Fibroblast of lung (primary cell): ENCODE results near the gene LPP. TPM values are rescaled to one million over a fixed set of nuclear protein-coding genes. Genes with fewer than 3 reads are reported as not detected.

Experiments used
- DNase-seq, 2 donors: peaks; one replicate each; pipeline versions ENCODE4 v3.0.0 to v3.0.0-alpha.2; 2010; ENCODE audit warnings: low read depth in 2 of 2
- H2AFZ ChIP-seq: 2 replicates; pipeline ENCODE4 v1.5.1; 2012; ENCODE audit warnings: low read length, control low read depth, inconsistent platforms
- H3K27ac ChIP-seq: 2 replicates; pipeline ENCODE4 v1.5.1; 2011; ENCODE audit warnings: low read length, control low read depth; ENCODE audit not compliant: insufficient read depth
- H3K27me3 ChIP-seq: 2 replicates; pipeline ENCODE4 v1.5.1; 2011; ENCODE audit warnings: mild to moderate bottlenecking, low read length; ENCODE audit not compliant: control insufficient read depth, insufficient read depth
- H3K36me3 ChIP-seq: 2 replicates; pipeline ENCODE4 v1.5.1; 2011; ENCODE audit warnings: low read length; ENCODE audit not compliant: control insufficient read depth, insufficient read depth
- H3K4me1 ChIP-seq: 2 replicates; pipeline ENCODE4 v1.5.1; 2011; ENCODE audit warnings: low read length; ENCODE audit not compliant: control insufficient read depth, insufficient read depth; ENCODE audit errors: extremely low read depth
- H3K4me2 ChIP-seq: 2 replicates; pipeline ENCODE4 v1.5.1; 2011; ENCODE audit warnings: low read length, control low read depth; ENCODE audit not compliant: insufficient read depth; ENCODE audit errors: extremely low read depth
- H3K4me3 ChIP-seq, 4 experiments: fragments of 200-600 bp in 1 of 4; sonication (generic) in 1 of 4; replicated peaks in 1 of 4; 2 replicates each; pipeline ENCODE4 v1.5.1; 2011 to 2016; ENCODE audit warnings: low read length in 4 of 4, low read depth in 3 of 4, mild to moderate bottlenecking in 3 of 4, control low read depth in 2 of 4, inconsistent platforms in 1 of 4, mixed read lengths in 1 of 4; ENCODE audit not compliant: insufficient read depth in 1 of 4; ENCODE audit errors: control extremely low read depth in 1 of 4
- H3K79me2 ChIP-seq: 2 replicates; pipeline ENCODE4 v1.5.1; 2012; ENCODE audit warnings: mild to moderate bottlenecking, low read length, inconsistent platforms; ENCODE audit not compliant: control insufficient read depth, insufficient read depth
- H3K9ac ChIP-seq: 2 replicates; pipeline ENCODE4 v1.5.1; 2011; ENCODE audit warnings: mild to moderate bottlenecking, low read length, control low read depth; ENCODE audit not compliant: insufficient read depth
- H3K9me3 ChIP-seq: 2 replicates; pipeline ENCODE4 v1.5.1; 2012; ENCODE audit warnings: low read depth, low read length; ENCODE audit not compliant: control insufficient read depth, insufficient read depth
- H4K20me1 ChIP-seq: 2 replicates; pipeline ENCODE4 v1.5.1; 2011; ENCODE audit warnings: low read length; ENCODE audit not compliant: control insufficient read depth, insufficient read depth; ENCODE audit errors: extremely low read depth
- CTCF ChIP-seq, 2 donors: IDR thresholded peaks in 1 of 2; conservative IDR thresholded peaks in 1 of 2; 1 replicate in 1 of 2; 2 replicates in 1 of 2; pipeline ENCODE4 v1.5.1; 2011 to 2012; ENCODE audit warnings: low read length in 2 of 2, control low read depth in 1 of 2, inconsistent platforms in 1 of 2, low read depth in 1 of 2, mild to moderate bottlenecking in 1 of 2
- EZH2 ChIP-seq: IDR thresholded peaks from 2 replicates; pipeline ENCODE4 v1.5.1; 2012; ENCODE audit warnings: low read length, control low read depth, mild to moderate bottlenecking; ENCODE audit errors: missing control alignments
- polyA plus RNA-seq, 2 donors: library from polyadenylated mRNA; depleted of rRNA in 1 of 2; stranded (reverse) in 1 of 2; unstranded in 1 of 2; fragments of >200 nt; gene quantifications; 2 replicates each; pipeline ENCODE4 v1.2.1, GENCODE V29; 2011 to 2012; ENCODE audit warnings: missing spikeins in 1 of 2
- total RNA-seq: library from RNA; depleted of rRNA; stranded (reverse); fragments of >200 nt; gene quantifications from 2 replicates; pipeline ENCODE4 v1.2.1, GENCODE V29; 2014

Gene LPP
- total and polyA plus RNA-seq, 2 donors (not counting 1 experiment from before 2014, with no cell fraction given), result 69.0 to 124 TPM

DNA sequence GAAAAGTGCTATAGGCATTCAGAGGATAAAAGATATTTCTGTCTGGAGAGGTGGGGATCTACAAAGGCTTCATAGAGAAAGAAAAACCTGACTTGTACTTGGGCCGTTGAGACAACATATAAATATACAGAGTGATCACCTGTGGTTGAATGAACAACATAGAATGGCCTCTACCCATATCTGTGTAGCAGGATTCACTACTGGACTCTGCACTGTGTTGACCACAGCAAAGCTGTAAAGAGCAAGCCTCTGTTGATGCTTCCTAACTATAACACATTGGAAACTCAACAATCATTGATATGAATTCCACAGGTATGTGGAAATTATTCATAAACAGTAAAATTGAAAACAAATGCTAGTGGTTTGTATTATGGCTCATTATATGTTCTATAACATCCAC, 19.1 kb upstream of the LPP start:
- no peaks in the 10 kb centered on the region for H3K27me3 ChIP-seq
- H3K79me2 ChIP-seq, result no peaks in the 10 kb centered on the region
- H2AFZ ChIP-seq, result no peak overlapping the region
- H3K4me1 ChIP-seq, result no peaks in the 10 kb centered on the region
- H3K36me3 ChIP-seq, result no peaks in the 10 kb centered on the region
- DNase-seq, result no peak
- H3K9me3 ChIP-seq, result no peaks in the 10 kb centered on the region
- no peaks in the 10 kb centered on the region for H4K20me1 ChIP-seq
- TF ChIP-seq EZH2 (no peak), CTCF (conservative IDR thresholded peaks at IDR 0.05 in 1 of 2, IDR thresholded peaks at IDR 0.05 in 1 of 2; ENCODE audit: low read depth in 1 of 2, low read length in 2 of 2) (no peak)
- no peak overlapping the region for H3K9ac ChIP-seq
- no peak overlapping the region for H3K27ac ChIP-seq
- no peak overlapping the region for H3K4me3 ChIP-seq
- H3K4me2 ChIP-seq, result no peak overlapping the region

DNA sequence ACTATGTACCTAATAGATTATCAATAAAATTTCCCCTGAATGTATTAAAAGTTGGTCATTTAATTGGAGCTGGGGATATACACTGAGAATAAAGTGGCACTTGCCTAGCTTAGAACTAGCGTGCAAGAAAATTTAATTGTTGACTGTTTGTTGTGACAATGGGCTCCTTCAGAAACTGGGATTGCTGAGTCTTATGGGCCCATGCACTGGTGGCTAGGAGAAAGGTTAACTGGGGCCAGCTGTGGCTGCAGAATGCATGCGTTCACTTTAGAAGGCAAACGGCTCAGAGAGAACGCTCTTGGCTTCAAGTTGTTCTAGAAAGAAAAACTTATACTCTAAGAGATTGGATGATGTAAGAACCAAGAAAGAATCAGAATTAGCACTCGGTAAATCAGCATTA, 18.7 kb upstream of the LPP start:
- H4K20me1 ChIP-seq, result no peaks in the 10 kb centered on the region
- no peaks in the 10 kb centered on the region for H3K4me1 ChIP-seq
- no peak for TF ChIP-seq CTCF (conservative IDR thresholded peaks at IDR 0.05 in 1 of 2, IDR thresholded peaks at IDR 0.05 in 1 of 2; ENCODE audit: low read depth in 1 of 2, low read length in 2 of 2)
- TF ChIP-seq EZH2, result no peak
- no peak overlapping the region for H2AFZ ChIP-seq
- no peaks in the 10 kb centered on the region for H3K9me3 ChIP-seq
- no peak overlapping the region for H3K9ac ChIP-seq
- DNase-seq, result no peak
- no peaks in the 10 kb centered on the region for H3K36me3 ChIP-seq
- H3K79me2 ChIP-seq, result no peaks in the 10 kb centered on the region
- no peaks in the 10 kb centered on the region for H3K27me3 ChIP-seq
- H3K4me3 ChIP-seq, result no peak overlapping the region
- no peak overlapping the region for H3K4me2 ChIP-seq
- no peak overlapping the region for H3K27ac ChIP-seq

GRCh38 chr3:188137051-188137450, 16.9 kb upstream of the LPP start:
- DNase-seq, result no peak
- H3K4me1 ChIP-seq, result no peaks in the 10 kb centered on the region
- H4K20me1 ChIP-seq, result no peaks in the 10 kb centered on the region
- no peak overlapping the region for H3K4me2 ChIP-seq
- no peaks in the 10 kb centered on the region for H3K36me3 ChIP-seq
- H3K9me3 ChIP-seq, result no peaks in the 10 kb centered on the region
- TF ChIP-seq EZH2 (no peak), CTCF (conservative IDR thresholded peaks at IDR 0.05 in 1 of 2, IDR thresholded peaks at IDR 0.05 in 1 of 2; ENCODE audit: low read depth in 1 of 2, low read length in 2 of 2) (no peak)
- no peak overlapping the region for H3K9ac ChIP-seq
- no peak overlapping the region for H3K4me3 ChIP-seq
- H3K27ac ChIP-seq, result no peak overlapping the region
- no peak overlapping the region for H2AFZ ChIP-seq
- no peaks in the 10 kb centered on the region for H3K79me2 ChIP-seq
- no peaks in the 10 kb centered on the region for H3K27me3 ChIP-seq
